ENCODE data around the gene TMEM123.

Gene TMEM123

DNA sequence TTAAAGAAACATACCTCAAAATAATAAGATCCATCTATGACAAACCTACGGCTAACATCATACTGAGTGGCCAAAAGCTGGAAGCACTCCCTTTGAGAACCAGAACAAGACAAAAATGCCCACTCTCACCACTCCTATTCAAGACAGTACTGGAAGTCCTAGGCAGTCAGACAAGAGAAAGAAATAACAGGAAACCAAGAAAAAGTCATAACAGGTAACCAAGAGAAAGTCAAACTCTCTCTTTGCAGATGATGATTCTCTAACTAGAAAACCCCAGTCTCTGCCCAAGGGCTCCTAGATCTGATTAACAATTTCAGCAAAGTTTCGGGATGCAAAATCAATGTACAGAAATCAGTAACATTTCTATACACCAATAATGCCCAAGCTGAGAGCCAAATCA lies 35.6 kb downstream of the TMEM123 start:
- Histone ChIP-seq H3K9me3 (ENCODE audit: control insufficient read depth, insufficient read depth, low read length) (0 out of 2 replicates have a peak, but pooled peaks cover 5% of the 10 kb centered on the region), H3K9ac (ENCODE audit: low read depth, low read length) (no peak overlapping the region), H3K36me3 (ENCODE audit: insufficient read depth, low read length) (no peaks in the 10 kb centered on the region; the same call in 1 of the 2 replicates), H3K4me1 (ENCODE audit: insufficient read depth, low read length) (no peaks in the 10 kb centered on the region)

DNA sequence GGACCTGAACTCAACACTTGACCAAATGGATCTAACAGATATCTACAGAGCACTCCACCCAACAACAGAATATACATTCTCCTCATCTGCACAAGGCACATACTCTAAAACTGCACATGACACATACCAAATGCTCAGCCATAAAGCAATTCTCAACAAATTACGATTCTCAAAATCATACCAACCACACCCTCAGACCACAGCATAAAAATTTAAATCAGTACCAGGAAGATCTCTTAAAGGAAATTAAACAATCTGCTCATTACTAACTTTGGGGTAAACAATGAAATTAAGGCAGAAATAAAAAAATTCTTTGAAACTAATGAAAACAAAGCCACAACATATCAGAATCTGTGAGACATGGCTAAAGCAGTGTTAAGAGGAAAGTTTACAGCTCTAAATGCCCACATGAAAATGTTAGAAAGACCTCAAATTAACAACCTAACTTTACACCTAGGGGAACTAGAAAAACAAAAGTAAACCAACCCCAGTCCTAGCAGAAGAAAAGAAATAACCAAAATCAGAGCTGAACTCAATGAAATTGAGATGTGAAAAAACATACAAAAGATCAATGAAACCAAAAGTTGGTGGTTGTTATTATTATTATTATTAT lies 37.2 kb downstream of the TMEM123 start:
- Histone ChIP-seq H3K9me3 (ENCODE audit: control insufficient read depth, insufficient read depth, low read length) (0 out of 2 replicates have a peak, but pooled peaks cover 5% of the 10 kb centered on the region), H3K4me1 (ENCODE audit: insufficient read depth, low read length) (no peaks in the 10 kb centered on the region), H3K9ac (ENCODE audit: low read depth, low read length) (no peak overlapping the region), H3K36me3 (ENCODE audit: insufficient read depth, low read length) (no peaks in the 10 kb centered on the region; the same call in 1 of the 2 replicates)

DNA sequence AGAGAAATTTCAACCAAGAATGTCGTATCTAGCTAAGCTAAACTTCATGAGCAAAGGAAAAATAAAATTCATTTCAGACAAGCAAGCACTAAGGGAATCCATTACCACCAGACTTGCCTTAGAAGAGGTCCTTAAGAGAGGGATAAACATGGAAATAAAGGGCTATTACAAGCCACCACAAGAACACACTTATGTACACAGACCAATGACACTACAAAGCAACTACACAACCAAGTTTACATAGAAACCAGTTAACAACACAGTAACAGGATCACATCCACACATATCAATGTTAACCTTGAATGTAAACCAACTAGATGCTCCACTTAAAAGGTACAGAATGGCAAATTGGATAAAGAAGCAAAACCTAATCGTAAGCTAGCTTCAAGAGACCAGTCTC lies 38.0 kb downstream of the TMEM123 start:
- H3K9me3 ChIP-seq (ENCODE audit: control insufficient read depth, insufficient read depth, low read length) = 0 out of 2 replicates have a peak, but pooled peaks cover 5% of the 10 kb centered on the region
- no peaks in the 10 kb centered on the region; the same call in 1 of the 2 replicates for H3K36me3 ChIP-seq (ENCODE audit: insufficient read depth, low read length)
- no peak overlapping the region for H3K9ac ChIP-seq (ENCODE audit: low read depth, low read length)
- H3K4me1 ChIP-seq (ENCODE audit: insufficient read depth, low read length) = no peaks in the 10 kb centered on the region

DNA sequence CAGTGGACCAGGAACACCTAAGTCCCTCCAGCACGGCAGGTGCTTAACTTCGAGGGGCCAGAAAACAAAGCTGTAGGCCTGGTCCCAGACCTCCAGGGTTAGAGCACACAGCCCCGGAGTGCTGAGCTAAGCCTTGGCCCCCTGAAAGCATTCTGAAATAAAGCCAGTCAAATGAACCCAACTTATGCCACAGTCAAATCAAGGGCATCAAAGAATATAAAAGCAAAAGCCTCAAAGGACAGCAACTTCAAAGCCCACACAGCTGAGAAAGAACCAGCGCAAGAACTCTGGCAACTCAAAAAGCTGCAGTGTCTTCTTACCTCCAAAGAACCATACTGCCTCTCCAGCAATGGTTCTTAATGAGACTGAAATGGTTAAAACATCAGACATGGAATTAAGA lies 39.1 kb downstream of the TMEM123 start:
- H3K36me3 ChIP-seq (ENCODE audit: insufficient read depth, low read length) = no peaks in the 10 kb centered on the region; the same call in 1 of the 2 replicates

DNA sequence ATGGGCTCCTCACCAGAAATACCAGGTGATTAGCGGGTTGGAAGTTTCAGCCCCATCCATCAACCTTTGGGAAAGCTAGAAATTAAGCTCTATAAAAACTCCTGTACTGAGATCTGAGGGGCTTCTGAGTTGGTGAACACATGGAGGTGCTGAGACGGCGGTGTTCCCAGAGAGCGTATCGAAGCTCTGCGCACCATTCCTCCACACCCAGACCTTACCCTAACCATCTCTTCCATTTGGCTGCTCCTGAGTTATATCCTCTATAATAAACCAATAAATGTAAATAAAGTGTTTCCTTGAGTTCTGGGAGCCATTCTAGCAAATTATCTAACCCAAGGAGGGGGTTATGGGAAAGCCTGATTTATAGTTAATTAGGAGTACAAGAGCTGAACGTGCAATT lies 41.4 kb downstream of the TMEM123 start:
- H3K9me3 ChIP-seq (ENCODE audit: control insufficient read depth, insufficient read depth, low read length) = no peaks in the 10 kb centered on the region
- no peak overlapping the region for H3K9ac ChIP-seq (ENCODE audit: low read depth, low read length)
- H3K36me3 ChIP-seq (ENCODE audit: insufficient read depth, low read length) = no peaks in the 10 kb centered on the region; the same call in 1 of the 2 replicates
- no peaks in the 10 kb centered on the region for H3K4me1 ChIP-seq (ENCODE audit: insufficient read depth, low read length)

More for the DNA sequence above, 39.1 kb downstream of the TMEM123 start:
- Histone ChIP-seq H3K9ac (ENCODE audit: low read depth, low read length) (no peak overlapping the region), H3K4me1 (ENCODE audit: insufficient read depth, low read length) (no peaks in the 10 kb centered on the region), H3K9me3 (ENCODE audit: control insufficient read depth, insufficient read depth, low read length) (0 out of 2 replicates have a peak, but pooled peaks cover 5% of the 10 kb centered on the region)

DNA sequence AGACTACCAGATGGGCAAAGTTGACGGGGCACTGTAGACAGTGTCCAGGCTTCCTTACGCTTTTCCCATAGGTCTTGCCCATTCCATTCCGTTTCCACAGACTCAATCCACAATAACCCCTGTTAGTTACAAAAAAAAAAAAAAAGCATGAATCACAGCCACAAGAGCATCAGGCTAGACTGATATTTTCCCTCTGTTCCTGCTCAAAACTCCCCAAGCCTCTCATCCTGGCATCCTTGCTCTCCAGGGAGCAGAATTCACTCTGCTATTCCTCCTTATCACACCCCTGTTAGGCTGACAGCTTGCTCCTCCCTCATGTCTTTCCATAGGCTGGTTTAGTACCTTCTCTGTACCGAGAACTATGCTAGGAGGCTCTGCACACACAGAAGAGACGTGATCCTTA lies 42.2 kb downstream of the TMEM123 start:
- Histone ChIP-seq H3K9ac (ENCODE audit: low read depth, low read length) (no peak overlapping the region), H3K36me3 (ENCODE audit: insufficient read depth, low read length) (no peaks in the 10 kb centered on the region; the same call in 1 of the 2 replicates), H3K4me1 (ENCODE audit: insufficient read depth, low read length) (no peaks in the 10 kb centered on the region), H3K9me3 (ENCODE audit: control insufficient read depth, insufficient read depth, low read length) (no peaks in the 10 kb centered on the region)

DNA sequence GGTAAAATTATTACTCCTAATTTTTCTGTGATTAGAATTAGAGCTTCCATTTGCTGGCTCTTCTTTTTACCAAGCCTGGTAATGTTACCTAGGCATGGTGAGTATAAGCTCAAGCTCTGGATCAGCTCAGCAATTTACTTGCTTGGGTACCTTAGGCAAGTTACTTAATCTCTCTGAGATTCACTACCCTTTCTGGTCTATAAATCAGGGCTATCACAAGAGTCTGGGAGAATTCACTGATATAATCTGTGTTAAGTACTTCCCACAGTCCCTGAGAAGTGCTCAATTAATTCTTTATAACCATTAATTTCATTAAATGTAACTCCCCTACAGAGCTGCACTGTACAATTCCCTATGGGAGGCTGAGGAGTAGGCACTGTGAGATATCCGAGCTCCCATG lies 44.2 kb downstream of the TMEM123 start:
- Histone ChIP-seq H3K36me3 (ENCODE audit: insufficient read depth, low read length) (no peaks in the 10 kb centered on the region), H3K4me1 (ENCODE audit: insufficient read depth, low read length) (no peaks in the 10 kb centered on the region), H3K9ac (ENCODE audit: low read depth, low read length) (no peak overlapping the region), H3K9me3 (ENCODE audit: control insufficient read depth, insufficient read depth, low read length) (no peaks in the 10 kb centered on the region)

DNA sequence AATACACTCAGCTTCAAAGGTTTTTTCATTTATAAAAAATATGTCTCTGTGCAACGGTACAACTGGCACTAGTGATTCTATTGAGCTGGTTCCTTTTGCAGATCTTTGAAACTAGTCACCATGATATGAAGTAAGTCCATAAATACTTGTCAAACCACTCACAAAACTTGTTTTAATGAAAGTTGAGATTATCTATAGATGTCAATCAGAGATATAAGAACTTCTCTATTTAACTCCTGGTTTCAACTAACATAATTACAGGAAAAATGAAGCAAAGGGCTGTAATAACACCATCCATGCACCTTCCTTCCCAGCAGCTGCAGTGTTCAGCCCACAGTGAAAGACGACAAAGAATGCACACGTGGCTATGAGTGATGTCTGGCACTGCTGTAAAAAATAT lies 44.7 kb downstream of the TMEM123 start:
- no peak overlapping the region for H3K9ac ChIP-seq (ENCODE audit: low read depth, low read length)
- H3K9me3 ChIP-seq (ENCODE audit: control insufficient read depth, insufficient read depth, low read length) = no peaks in the 10 kb centered on the region
- no peaks in the 10 kb centered on the region for H3K36me3 ChIP-seq (ENCODE audit: insufficient read depth, low read length)
- H3K4me1 ChIP-seq (ENCODE audit: insufficient read depth, low read length) = no peaks in the 10 kb centered on the region

DNA sequence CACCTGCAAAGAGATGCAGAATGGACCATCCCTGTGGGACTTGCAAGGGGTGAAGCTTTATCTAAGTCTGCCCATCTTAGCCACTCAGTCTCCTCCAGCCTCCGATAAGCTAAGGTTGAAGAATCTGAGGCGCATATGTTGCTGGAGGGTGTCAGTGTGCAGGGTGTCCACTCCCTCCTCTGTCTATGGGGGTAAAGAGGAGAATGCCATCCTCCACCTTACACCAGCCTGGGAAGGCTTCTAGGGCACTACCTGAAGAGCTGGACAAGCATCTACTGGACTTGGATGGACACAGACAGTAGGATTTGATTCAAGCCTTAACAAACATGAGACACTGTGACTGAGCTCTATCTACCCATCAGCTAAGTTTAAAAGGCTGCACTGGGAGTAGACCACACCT lies 46.5 kb downstream of the TMEM123 start:
- Histone ChIP-seq H3K9me3 (ENCODE audit: control insufficient read depth, insufficient read depth, low read length) (no peaks in the 10 kb centered on the region), H3K4me1 (ENCODE audit: insufficient read depth, low read length) (no peaks in the 10 kb centered on the region), H3K36me3 (ENCODE audit: insufficient read depth, low read length) (no peaks in the 10 kb centered on the region), H3K9ac (ENCODE audit: low read depth, low read length) (no peak overlapping the region)

DNA sequence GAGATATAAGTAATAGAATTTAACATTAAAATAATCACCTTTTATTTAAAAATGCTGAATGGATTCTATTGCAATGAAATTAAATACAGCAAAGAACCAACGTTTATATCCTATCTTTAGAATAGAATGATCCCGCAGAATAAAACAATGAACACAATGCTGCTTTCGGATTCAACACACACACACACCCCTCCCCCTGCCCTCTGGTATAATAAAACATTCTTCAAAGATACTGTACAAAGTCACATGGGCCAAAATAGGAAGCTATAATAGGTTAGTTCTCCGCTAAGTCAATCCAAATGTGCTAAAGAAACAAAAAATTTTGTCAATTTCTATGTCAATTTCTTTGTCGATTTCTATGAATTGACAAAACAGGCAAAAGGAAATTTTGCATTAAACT lies 47.1 kb downstream of the TMEM123 start:
- Histone ChIP-seq H3K9ac (ENCODE audit: low read depth, low read length) (no peak overlapping the region), H3K9me3 (ENCODE audit: control insufficient read depth, insufficient read depth, low read length) (no peaks in the 10 kb centered on the region), H3K4me1 (ENCODE audit: insufficient read depth, low read length) (no peaks in the 10 kb centered on the region), H3K36me3 (ENCODE audit: insufficient read depth, low read length) (no peaks in the 10 kb centered on the region)

DNA sequence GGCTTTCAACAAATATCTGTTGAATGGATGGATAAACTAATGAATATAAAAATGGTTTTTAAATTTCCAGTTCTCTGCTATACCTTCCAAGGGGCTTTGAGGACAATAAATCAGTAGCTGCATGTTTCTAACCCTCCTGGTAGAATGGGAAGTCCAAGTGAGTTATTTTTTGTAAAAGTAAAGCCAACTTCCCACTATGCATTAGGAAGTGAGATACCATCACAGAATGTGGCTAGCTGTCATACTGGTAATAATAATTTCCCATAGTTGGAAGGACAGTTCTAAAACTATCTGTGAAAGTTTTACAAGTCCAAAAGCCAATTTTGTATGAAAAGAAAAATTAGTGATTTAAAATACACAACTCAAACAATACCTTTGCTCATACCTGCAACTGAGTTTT lies 50.0 kb downstream of the TMEM123 start:
- H3K36me3 ChIP-seq (ENCODE audit: insufficient read depth, low read length) = no peaks in the 10 kb centered on the region
- H3K4me1 ChIP-seq (ENCODE audit: insufficient read depth, low read length) = no peaks in the 10 kb centered on the region
- no peaks in the 10 kb centered on the region for H3K9me3 ChIP-seq (ENCODE audit: control insufficient read depth, insufficient read depth, low read length)
- H3K9ac ChIP-seq (ENCODE audit: low read depth, low read length) = no peak overlapping the region

DNA sequence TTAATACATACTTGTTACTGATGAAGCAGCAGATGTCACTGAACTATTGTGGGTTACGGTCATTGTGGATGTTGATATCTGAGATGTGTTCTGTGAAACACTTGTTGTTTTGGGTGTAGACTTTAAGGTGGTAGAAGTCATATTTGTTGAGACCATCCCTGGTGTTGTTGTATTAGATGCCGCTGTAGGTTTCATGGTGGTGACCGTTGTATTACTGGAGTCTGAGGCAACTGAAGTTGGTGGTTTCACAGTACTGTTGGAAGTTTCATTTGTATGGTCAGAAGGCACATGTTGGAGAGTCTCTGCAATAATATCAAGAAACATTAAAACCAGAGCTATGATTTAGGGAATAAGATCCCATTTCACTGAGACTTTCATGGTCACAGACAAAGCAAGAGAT lies 50.7 kb downstream of the TMEM123 start:
- Histone ChIP-seq H3K4me1 (ENCODE audit: insufficient read depth, low read length) (no peaks in the 10 kb centered on the region), H3K36me3 (ENCODE audit: insufficient read depth, low read length) (no peaks in the 10 kb centered on the region), H3K9ac (ENCODE audit: low read depth, low read length) (no peak overlapping the region), H3K9me3 (ENCODE audit: control insufficient read depth, insufficient read depth, low read length) (no peaks in the 10 kb centered on the region)

DNA sequence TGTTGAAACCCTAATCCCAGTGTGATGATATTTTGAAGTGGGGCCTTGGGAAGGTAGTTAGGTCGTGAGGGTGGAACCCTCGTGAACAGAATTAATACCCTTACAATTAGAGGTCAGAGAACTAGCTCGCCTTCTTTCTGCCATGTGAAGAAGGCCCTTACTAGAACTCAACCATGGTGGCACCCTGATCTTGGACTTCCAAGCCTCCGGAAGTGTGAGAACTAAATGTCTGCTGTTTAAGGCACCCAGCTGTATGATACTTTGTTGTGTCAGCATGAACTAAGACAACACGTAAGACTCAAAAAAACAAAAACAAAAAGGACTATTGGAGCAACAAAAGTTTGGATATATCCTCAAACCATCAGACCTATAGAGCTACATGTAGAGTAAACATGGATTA lies 52.0 kb downstream of the TMEM123 start:
- Histone ChIP-seq H3K9ac (ENCODE audit: low read depth, low read length) (no peak overlapping the region), H3K4me1 (ENCODE audit: insufficient read depth, low read length) (no peaks in the 10 kb centered on the region), H3K9me3 (ENCODE audit: control insufficient read depth, insufficient read depth, low read length) (no peaks in the 10 kb centered on the region), H3K36me3 (ENCODE audit: insufficient read depth, low read length) (no peaks in the 10 kb centered on the region)

DNA sequence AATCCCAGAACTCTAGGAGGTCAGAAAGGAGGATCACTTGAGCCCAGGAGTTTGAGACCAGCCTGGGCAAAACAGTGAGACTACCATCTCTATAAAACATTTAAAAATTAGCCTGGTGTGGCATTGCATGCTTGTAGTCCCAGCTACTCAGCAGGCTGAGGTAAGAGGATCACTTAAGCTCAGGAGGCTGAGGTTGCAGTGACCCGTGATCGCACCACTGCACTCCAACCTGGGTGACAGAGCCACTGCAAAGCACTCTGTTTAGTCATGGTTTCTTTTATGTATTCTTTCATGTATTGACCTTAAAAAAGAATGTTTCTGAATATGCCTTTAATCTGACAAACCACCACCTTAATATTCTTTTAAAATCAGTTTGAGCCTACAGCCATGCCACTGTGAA lies 53.4 kb downstream of the TMEM123 start:
- Histone ChIP-seq H3K9me3 (ENCODE audit: control insufficient read depth, insufficient read depth, low read length) (no peaks in the 10 kb centered on the region), H3K36me3 (ENCODE audit: insufficient read depth, low read length) (no peaks in the 10 kb centered on the region), H3K9ac (ENCODE audit: low read depth, low read length) (no peak overlapping the region), H3K4me1 (ENCODE audit: insufficient read depth, low read length) (no peaks in the 10 kb centered on the region)

DNA sequence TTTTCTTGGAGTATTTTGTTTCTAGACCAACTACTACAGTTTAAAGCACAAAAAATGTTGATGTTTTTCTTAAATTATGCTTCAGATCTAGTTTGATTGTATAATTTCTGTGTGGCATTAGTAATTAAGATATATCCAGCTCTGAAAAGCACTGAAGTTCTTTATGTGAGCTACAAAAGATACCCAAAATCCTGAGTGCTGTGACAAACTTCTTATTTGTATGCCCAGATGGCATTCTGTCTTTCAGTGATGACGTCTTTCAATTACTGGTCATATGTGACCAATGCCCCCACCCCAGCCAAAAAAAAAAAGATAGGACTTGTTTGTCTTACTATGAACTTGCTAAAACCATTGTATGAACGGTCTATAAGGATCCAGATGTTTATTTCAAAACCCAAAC lies 54.3 kb downstream of the TMEM123 start:
- H3K9ac ChIP-seq (ENCODE audit: low read depth, low read length) = no peak overlapping the region
- H3K9me3 ChIP-seq (ENCODE audit: control insufficient read depth, insufficient read depth, low read length) = no peaks in the 10 kb centered on the region
- no peaks in the 10 kb centered on the region for H3K4me1 ChIP-seq (ENCODE audit: insufficient read depth, low read length)
- no peaks in the 10 kb centered on the region for H3K36me3 ChIP-seq (ENCODE audit: insufficient read depth, low read length)
